OCI-LY1 (cell line): ENCODE measurements around the gene CCNC.

Source experiments
- H2AFZ ChIP-seq: fragments of 200-600 bp; sonication (generic), shearing (Covaris generic); 2 replicates; pipeline ENCODE4 v1.6.0; 2014; ENCODE audit warnings: antibody characterized with exemption, mild to moderate bottlenecking, low read length
- H3F3A ChIP-seq: fragments of 200-600 bp; sonication (generic), shearing (Covaris generic); 2 replicates; pipeline ENCODE4 v1.6.0; 2014; ENCODE audit warnings: mild to moderate bottlenecking, antibody characterized with exemption, low read length, moderate library complexity; ENCODE audit not compliant: insufficient read depth
- H3K27ac ChIP-seq: fragments of 200-600 bp; sonication (generic); 2 replicates; pipeline ENCODE4 v1.5.1; 2014; ENCODE audit warnings: low read length, mixed run types, mild to moderate bottlenecking, low read depth; ENCODE audit not compliant: poor library complexity, severe bottlenecking
- H3K27me3 ChIP-seq: fragments of 200-600 bp; sonication (generic); 2 replicates; pipeline ENCODE4 v1.6.0; 2014; ENCODE audit warnings: antibody characterized with exemption, mild to moderate bottlenecking, low read length, moderate library complexity; ENCODE audit not compliant: insufficient read depth
- H3K36me3 ChIP-seq: fragments of 200-600 bp; sonication (generic); 2 replicates; pipeline ENCODE4 v1.6.1; 2014; ENCODE audit warnings: mild to moderate bottlenecking, antibody characterized with exemption, low read length, moderate library complexity, mixed read lengths; ENCODE audit not compliant: insufficient read depth
- H3K4me1 ChIP-seq: fragments of 200-600 bp; sonication (generic); 2 replicates; pipeline ENCODE4 v1.5.1; 2014; ENCODE audit warnings: mild to moderate bottlenecking, low read length, moderate library complexity; ENCODE audit not compliant: insufficient read depth, severe bottlenecking
- H3K4me2 ChIP-seq: fragments of 200-600 bp; sonication (generic), shearing (Covaris generic); 2 replicates; pipeline ENCODE4 v1.6.1; 2014; ENCODE audit warnings: low read length
- H3K4me3 ChIP-seq: fragments of 200-600 bp; sonication (generic); 2 replicates; pipeline ENCODE4 v1.5.1; 2014; ENCODE audit warnings: low read length, low read depth, mild to moderate bottlenecking, mixed read lengths; ENCODE audit not compliant: poor library complexity, severe bottlenecking
- H3K79me2 ChIP-seq: fragments of 200-600 bp; shearing (Covaris generic); 2 replicates; pipeline ENCODE4 v1.6.1; 2016; ENCODE audit warnings: mixed run types, low read length, mixed read lengths; ENCODE audit not compliant: insufficient read depth
- H3K9ac ChIP-seq: fragments of 200-600 bp; sonication (generic), shearing (Covaris generic); 2 replicates; pipeline ENCODE4 v1.6.1; 2014; ENCODE audit warnings: mild to moderate bottlenecking, low read length, mixed read lengths
- H3K9me2 ChIP-seq: fragments of 200-600 bp; sonication (generic), shearing (Covaris generic); 2 replicates; pipeline ENCODE4 v1.6.1; 2014; ENCODE audit warnings: low read depth, mild to moderate bottlenecking, low read length, mixed read lengths
- H3K9me3 ChIP-seq: fragments of 200-600 bp; shearing (Covaris generic); 2 replicates; pipeline ENCODE4 v1.6.1; 2014; ENCODE audit warnings: low read length, mixed read lengths
- H4K20me1 ChIP-seq: fragments of 200-600 bp; sonication (generic), shearing (Covaris generic); 2 replicates; pipeline ENCODE4 v1.6.0; 2016; ENCODE audit warnings: mild to moderate bottlenecking, low read length; ENCODE audit not compliant: insufficient read depth
- EZH2 ChIP-seq: fragments of 200-600 bp; sonication (generic), shearing (Covaris generic); IDR thresholded peaks from 2 replicates; pipeline ENCODE4 v1.8.0; 2017; ENCODE audit warnings: borderline replicate concordance, mixed run types, mild to moderate bottlenecking, antibody characterized with exemption, low read length, moderate library complexity, mixed read lengths
- TF ChIP-seq, protein P1 (sequence below): fragments of 200-600 bp; sonication (generic), shearing (Covaris generic); IDR thresholded peaks from 2 replicates; pipeline ENCODE4 v1.5.1; 2017; ENCODE audit warnings: mild to moderate bottlenecking, antibody characterized with exemption, low read length, moderate library complexity, mixed read lengths

The CCNC gene

DNA sequence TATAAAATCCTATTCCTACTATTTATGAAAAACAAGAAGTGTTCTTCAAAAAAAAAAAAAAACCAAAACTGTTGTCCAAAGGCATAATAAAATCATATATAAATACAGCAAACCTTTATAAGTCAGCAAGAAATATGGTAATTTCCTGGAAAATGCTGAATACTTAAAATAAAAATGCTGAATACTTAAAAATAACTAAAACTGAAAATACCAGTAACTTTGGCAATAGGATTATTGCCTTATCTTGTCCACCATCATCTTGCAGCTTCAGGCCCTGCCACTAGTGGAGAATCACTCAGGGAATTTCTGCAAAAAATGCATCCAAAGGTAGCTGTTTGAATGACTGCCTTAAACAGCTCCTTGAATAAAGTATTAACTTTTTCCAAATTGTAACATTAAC is 24.5 kb downstream of the CCNC start:
- Histone ChIP-seq H3K27ac (no peak overlapping the region), H3K9me3 (no peaks in the 10 kb centered on the region), H3K4me1 (no peaks in the 10 kb centered on the region), H3K9me2 (no peaks in the 10 kb centered on the region), H3K9ac (no peak overlapping the region), H3F3A (0 out of 2 replicates have a peak, but pooled peaks cover 5% of the 10 kb centered on the region), H2AFZ (no peak overlapping the region), H3K36me3 (peaks cover 77% of the 10 kb centered on the region), H3K4me3 (no peak overlapping the region), H3K79me2 (no peaks in the 10 kb centered on the region), H3K27me3 (no peaks in the 10 kb centered on the region), H4K20me1 (no peaks in the 10 kb centered on the region), H3K4me2 (no peak overlapping the region)
- TF ChIP-seq EZH2 = no peak
- TF ChIP-seq, protein P1, sequence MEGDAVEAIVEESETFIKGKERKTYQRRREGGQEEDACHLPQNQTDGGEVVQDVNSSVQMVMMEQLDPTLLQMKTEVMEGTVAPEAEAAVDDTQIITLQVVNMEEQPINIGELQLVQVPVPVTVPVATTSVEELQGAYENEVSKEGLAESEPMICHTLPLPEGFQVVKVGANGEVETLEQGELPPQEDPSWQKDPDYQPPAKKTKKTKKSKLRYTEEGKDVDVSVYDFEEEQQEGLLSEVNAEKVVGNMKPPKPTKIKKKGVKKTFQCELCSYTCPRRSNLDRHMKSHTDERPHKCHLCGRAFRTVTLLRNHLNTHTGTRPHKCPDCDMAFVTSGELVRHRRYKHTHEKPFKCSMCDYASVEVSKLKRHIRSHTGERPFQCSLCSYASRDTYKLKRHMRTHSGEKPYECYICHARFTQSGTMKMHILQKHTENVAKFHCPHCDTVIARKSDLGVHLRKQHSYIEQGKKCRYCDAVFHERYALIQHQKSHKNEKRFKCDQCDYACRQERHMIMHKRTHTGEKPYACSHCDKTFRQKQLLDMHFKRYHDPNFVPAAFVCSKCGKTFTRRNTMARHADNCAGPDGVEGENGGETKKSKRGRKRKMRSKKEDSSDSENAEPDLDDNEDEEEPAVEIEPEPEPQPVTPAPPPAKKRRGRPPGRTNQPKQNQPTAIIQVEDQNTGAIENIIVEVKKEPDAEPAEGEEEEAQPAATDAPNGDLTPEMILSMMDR = no peak

DNA sequence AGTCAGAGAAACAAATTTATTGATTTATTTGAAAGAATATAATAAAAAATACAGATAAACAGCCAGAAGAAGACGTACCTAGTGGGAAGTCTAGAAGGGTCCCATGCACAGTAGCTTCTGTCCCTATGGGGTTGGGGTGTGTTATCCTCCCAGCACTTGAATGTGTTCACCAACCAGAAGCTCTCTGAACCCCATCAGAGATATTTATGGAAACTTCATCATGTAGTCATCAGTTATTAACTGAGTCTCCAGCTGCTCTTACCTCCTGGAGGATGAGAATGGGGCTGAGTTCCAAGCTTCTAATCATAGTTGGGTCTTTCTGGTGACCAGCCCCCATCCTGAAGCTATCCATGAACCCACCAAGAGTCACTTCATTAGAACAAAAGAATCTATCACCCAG is 37.8 kb downstream of the CCNC start:
- Histone ChIP-seq H3K4me3 (no peak overlapping the region), H2AFZ (no peak overlapping the region), H3K9me3 (no peaks in the 10 kb centered on the region), H3K79me2 (no peaks in the 10 kb centered on the region), H4K20me1 (no peaks in the 10 kb centered on the region), H3K4me2 (no peak overlapping the region), H3K27ac (no peak overlapping the region), H3K9ac (no peak overlapping the region), H3K36me3 (peaks cover 11% of the 10 kb centered on the region), H3K9me2 (no peaks in the 10 kb centered on the region), H3K27me3 (no peaks in the 10 kb centered on the region), H3F3A (no peaks in the 10 kb centered on the region), H3K4me1 (no peaks in the 10 kb centered on the region)
- TF ChIP-seq, protein P1 = no peak
- TF ChIP-seq EZH2 = no peak

DNA sequence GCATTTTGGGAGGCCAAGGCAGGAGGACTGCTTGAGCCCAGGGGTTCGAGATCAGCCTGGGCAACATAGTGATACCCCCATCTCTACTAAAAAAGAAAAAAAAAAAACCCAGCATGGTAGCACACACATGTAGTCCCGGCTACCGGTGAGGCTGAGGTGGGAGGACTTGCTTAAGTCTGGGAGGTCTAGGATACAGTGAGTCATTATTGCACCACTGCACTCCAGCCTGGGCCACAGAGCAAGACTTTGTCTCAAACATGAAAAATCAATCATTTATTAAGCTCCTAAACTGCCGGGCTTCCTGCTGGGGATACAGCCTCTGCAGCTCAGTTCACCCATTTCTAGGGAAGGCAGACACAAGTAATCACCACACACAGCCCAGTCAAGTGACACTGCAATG is 45.9 kb downstream of the CCNC start:
- no peak overlapping the region for H3K27ac ChIP-seq
- no peaks in the 10 kb centered on the region for H3F3A ChIP-seq
- peaks cover 15% of the 10 kb centered on the region for H3K4me1 ChIP-seq
- H3K4me3 ChIP-seq = no peak overlapping the region
- H3K9me3 ChIP-seq = no peaks in the 10 kb centered on the region
- H3K9ac ChIP-seq = no peak overlapping the region
- no peaks in the 10 kb centered on the region for H3K79me2 ChIP-seq
- TF ChIP-seq, protein P1 = no peak
- no peak for TF ChIP-seq EZH2
- H3K9me2 ChIP-seq = no peaks in the 10 kb centered on the region
- H3K4me2 ChIP-seq = no peak overlapping the region
- H3K36me3 ChIP-seq = no peaks in the 10 kb centered on the region
- no peaks in the 10 kb centered on the region for H4K20me1 ChIP-seq
- no peaks in the 10 kb centered on the region for H3K27me3 ChIP-seq
- no peak overlapping the region for H2AFZ ChIP-seq
